SU-DHL-6 (cell line): ENCODE data around the gene ROMO1.
"Not testable (repeated sequence)": the region's sequence is repeated elsewhere in the genome, so short reads cannot be mapped to it uniquely, and the experiment has no call there.

Source experiments
- H2AFZ ChIP-seq: fragments of 200-600 bp; sonication (generic); 2 replicates; pipeline ENCODE4 v1.6.1; 2014; ENCODE audit warnings: low read depth, mild to moderate bottlenecking, moderate library complexity, mixed read lengths, antibody characterized with exemption, low read length; ENCODE audit not compliant: severe bottlenecking
- H3F3A ChIP-seq: fragments of 200-600 bp; shearing (Covaris generic); 2 replicates; pipeline ENCODE4 v1.6.0; 2016; ENCODE audit warnings: antibody characterized with exemption, mild to moderate bottlenecking; ENCODE audit not compliant: insufficient read depth
- H3K27ac ChIP-seq: fragments of 200-600 bp; sonication (generic); 2 replicates; pipeline ENCODE4 v1.5.1; 2016; ENCODE audit warnings: low read depth, mild to moderate bottlenecking, low read length, moderate library complexity, mixed read lengths
- H3K27me3 ChIP-seq: fragments of 200-600 bp; sonication (generic), shearing (Covaris generic); 2 replicates; pipeline ENCODE4 v1.6.0; 2014; ENCODE audit warnings: mild to moderate bottlenecking, low read length
- H3K36me3 ChIP-seq: fragments of 200-600 bp; sonication (generic); 2 replicates; pipeline ENCODE4 v1.6.1; 2014; ENCODE audit warnings: mild to moderate bottlenecking, low read length, mixed read lengths
- H3K4me2 ChIP-seq: fragments of 300-600, 200-600 bp; shearing (Covaris generic), sonication (generic); 2 replicates; pipeline ENCODE4 v1.6.0; 2014; ENCODE audit warnings: low read length, low read depth, mild to moderate bottlenecking; ENCODE audit not compliant: poor library complexity, severe bottlenecking
- H3K4me3 ChIP-seq: fragments of 200-600 bp; sonication (generic); 2 replicates; pipeline ENCODE4 v1.5.1; 2014; ENCODE audit warnings: antibody characterized with exemption, low read length, mild to moderate bottlenecking, mixed read lengths; ENCODE audit not compliant: insufficient read depth, poor library complexity, severe bottlenecking
- H3K79me2 ChIP-seq: fragments of 200-600 bp; sonication (generic); 2 replicates; pipeline ENCODE4 v1.6.1; 2014; ENCODE audit warnings: mild to moderate bottlenecking, low read length, moderate library complexity; ENCODE audit not compliant: insufficient read depth
- H3K9ac ChIP-seq: fragments of 200-600 bp; sonication (generic); 2 replicates; pipeline ENCODE4 v1.7.0; 2014; ENCODE audit warnings: mild to moderate bottlenecking, low read length
- H3K9me2 ChIP-seq: fragments of 200-600 bp; sonication (generic); replicated peaks from 2 replicates; pipeline ENCODE4 v1.6.1; 2014; ENCODE audit warnings: low read length; ENCODE audit not compliant: insufficient read depth
- H3K9me3 ChIP-seq: fragments of 200-600 bp; sonication (generic); 2 replicates; pipeline ENCODE4 v1.6.1; 2014; ENCODE audit warnings: low read length, mixed read lengths; ENCODE audit not compliant: insufficient read depth
- H4K20me1 ChIP-seq: fragments of 200-600 bp; sonication (generic); 2 replicates; pipeline ENCODE4 v1.6.1; 2014; ENCODE audit warnings: low read depth, mild to moderate bottlenecking, antibody characterized with exemption, low read length, moderate library complexity, mixed read lengths
- EZH2phosphoT487 ChIP-seq: fragments of 200-600 bp; sonication (generic), shearing (Covaris generic); conservative IDR thresholded peaks from 2 replicates; pipeline ENCODE4 v1.6.1; 2018; ENCODE audit warnings: mild to moderate bottlenecking, antibody characterized with exemption, low read length, moderate library complexity, mixed read lengths
- TF ChIP-seq, protein P1 (sequence below): fragments of 200-600 bp; sonication (generic); IDR thresholded peaks from one replicate; pipeline ENCODE4 v1.5.1; 2017; ENCODE audit warnings: antibody characterized with exemption, mild to moderate bottlenecking, low read length, moderate library complexity; ENCODE audit not compliant: insufficient read depth, poor library complexity, severe bottlenecking

The ROMO1 gene

DNA sequence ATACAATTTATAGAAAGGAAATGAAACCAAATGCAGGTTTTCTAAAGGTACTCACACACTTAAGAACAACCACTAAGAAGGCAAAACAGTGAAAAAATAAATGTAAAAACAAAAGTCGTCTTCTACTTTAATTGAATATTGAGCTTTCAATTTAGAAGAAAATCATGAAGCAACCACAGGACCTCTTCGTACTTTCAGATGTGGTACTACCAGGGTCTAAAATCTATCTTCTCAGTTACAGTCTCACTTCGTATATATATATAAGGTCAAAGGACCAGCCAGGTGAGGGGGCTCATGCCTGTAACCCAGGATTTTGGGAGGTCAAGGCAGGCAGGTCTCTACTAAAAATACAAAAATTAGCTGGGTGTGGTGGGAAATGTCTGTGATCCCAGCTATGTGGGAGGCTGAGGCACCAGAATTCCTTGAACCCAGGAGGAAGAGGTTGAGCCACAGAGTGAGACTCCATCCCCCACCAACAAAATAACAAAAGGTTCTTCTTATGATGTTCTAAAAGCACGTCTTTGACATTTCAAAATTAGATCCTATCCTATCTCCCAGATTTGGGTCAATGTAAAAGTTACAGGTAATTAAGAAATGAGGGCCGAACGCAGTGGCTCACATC is 12.5 kb downstream of the ROMO1 start:
- Histone ChIP-seq H3K36me3 (peaks cover 89% of the 10 kb centered on the region), H4K20me1 (peaks cover 70% of the 10 kb centered on the region)

GRCh38 chr20:35713120-35713519 is 13.9 kb downstream of the ROMO1 start:
- not testable (repeated sequence) for H2AFZ ChIP-seq, H3K9me2 ChIP-seq, H3K4me3 ChIP-seq, H3K4me2 ChIP-seq, H3K27ac ChIP-seq, H3K27me3 ChIP-seq, H3K9ac ChIP-seq, H3K9me3 ChIP-seq
- peaks cover 66% of the 10 kb centered on the region for H3F3A ChIP-seq
- peaks cover 67% of the 10 kb centered on the region for H4K20me1 ChIP-seq
- peaks cover 73% of the 10 kb centered on the region for H3K79me2 ChIP-seq
- H3K36me3 ChIP-seq, result peaks cover 85% of the 10 kb centered on the region

More for the DNA sequence above, 12.5 kb downstream of the ROMO1 start:
- H3K27ac ChIP-seq, result no peak overlapping the region
- no peak overlapping the region for H3K4me3 ChIP-seq
- no peaks in the 10 kb centered on the region for H3K27me3 ChIP-seq
- TF ChIP-seq, protein P1, sequence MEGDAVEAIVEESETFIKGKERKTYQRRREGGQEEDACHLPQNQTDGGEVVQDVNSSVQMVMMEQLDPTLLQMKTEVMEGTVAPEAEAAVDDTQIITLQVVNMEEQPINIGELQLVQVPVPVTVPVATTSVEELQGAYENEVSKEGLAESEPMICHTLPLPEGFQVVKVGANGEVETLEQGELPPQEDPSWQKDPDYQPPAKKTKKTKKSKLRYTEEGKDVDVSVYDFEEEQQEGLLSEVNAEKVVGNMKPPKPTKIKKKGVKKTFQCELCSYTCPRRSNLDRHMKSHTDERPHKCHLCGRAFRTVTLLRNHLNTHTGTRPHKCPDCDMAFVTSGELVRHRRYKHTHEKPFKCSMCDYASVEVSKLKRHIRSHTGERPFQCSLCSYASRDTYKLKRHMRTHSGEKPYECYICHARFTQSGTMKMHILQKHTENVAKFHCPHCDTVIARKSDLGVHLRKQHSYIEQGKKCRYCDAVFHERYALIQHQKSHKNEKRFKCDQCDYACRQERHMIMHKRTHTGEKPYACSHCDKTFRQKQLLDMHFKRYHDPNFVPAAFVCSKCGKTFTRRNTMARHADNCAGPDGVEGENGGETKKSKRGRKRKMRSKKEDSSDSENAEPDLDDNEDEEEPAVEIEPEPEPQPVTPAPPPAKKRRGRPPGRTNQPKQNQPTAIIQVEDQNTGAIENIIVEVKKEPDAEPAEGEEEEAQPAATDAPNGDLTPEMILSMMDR, result no peak
- no peak for TF ChIP-seq EZH2phosphoT487
- peaks cover 74% of the 10 kb centered on the region for H3F3A ChIP-seq
- H3K9ac ChIP-seq, result no peak overlapping the region
- peaks cover 62% of the 10 kb centered on the region for H3K79me2 ChIP-seq
- H2AFZ ChIP-seq, result no peak overlapping the region
- no peaks in the 10 kb centered on the region for H3K9me3 ChIP-seq
- H3K4me2 ChIP-seq, result no peak overlapping the region
- H3K9me2 ChIP-seq, result no peaks in the 10 kb centered on the region

DNA sequence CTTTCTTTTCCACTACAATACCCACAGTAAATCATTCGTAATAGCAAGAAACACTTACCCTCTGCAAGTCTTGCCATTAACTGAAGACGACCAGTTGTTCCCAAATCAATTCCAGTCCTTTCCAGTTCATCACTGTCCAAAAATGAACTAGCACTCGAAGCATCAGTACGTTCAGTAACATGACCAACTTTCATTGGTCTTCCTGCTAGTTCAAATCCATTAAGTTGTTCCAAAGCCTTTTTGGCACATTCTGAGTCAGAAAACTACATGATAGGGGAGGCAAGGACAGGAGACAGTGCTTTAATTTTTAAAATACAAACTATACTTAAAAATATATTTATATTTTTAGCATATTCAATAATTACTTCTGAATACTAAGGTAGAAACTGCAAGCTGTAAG is 14.9 kb downstream of the ROMO1 start:
- Histone ChIP-seq H3K36me3 (peaks cover 80% of the 10 kb centered on the region), H3K9me3 (no peaks in the 10 kb centered on the region), H2AFZ (no peak overlapping the region), H3K4me3 (no peak overlapping the region), H3K9me2 (no peaks in the 10 kb centered on the region), H3K4me2 (no peak overlapping the region), H3K9ac (no peak overlapping the region), H3K79me2 (peaks cover 75% of the 10 kb centered on the region), H3F3A (peaks cover 56% of the 10 kb centered on the region), H3K27ac (no peak overlapping the region), H4K20me1 (peaks cover 61% of the 10 kb centered on the region), H3K27me3 (no peaks in the 10 kb centered on the region)
- TF ChIP-seq, protein P1, result no peak
- TF ChIP-seq EZH2phosphoT487, result no peak

- Histone ChIP-seq H3K9me2 (no peaks in the 10 kb centered on the region), H3K9ac (no peak overlapping the region), H3K27me3 (no peaks in the 10 kb centered on the region), H4K20me1 (peaks cover 57% of the 10 kb centered on the region), H2AFZ (no peak overlapping the region), H3K4me3 (no peak overlapping the region), H3K79me2 (peaks cover 75% of the 10 kb centered on the region), H3K27ac (no peak overlapping the region), H3K4me2 (no peak overlapping the region), H3K9me3 (no peaks in the 10 kb centered on the region), H3K36me3 (peaks cover 76% of the 10 kb centered on the region), H3F3A (peaks cover 45% of the 10 kb centered on the region)
- TF ChIP-seq, protein P1, result no peak
- TF ChIP-seq EZH2phosphoT487, result no peak
These were observed 16.4 kb downstream of the ROMO1 start for GRCh38 chr20:35715652-35716051.
